Left lung (tissue), 10 donors: ENCODE data around the gene PCA3. TPM values are rescaled to one million over a fixed set of nuclear protein-coding genes. Genes with fewer than 3 reads are reported as not detected.
"Not testable (repeated sequence)": the region's sequence is repeated elsewhere in the genome, so short reads cannot be mapped to it uniquely, and the experiment has no call there.

ENCODE experiments used
- ATAC-seq: fragments of 200-7000 bp; cut with Tn5 transposase; one replicate; pipeline ENCODE4 v1.9.1; 2020; ENCODE audit warnings: moderate library complexity
- DNase-seq, 4 donors: peaks; one replicate each; pipeline ENCODE4 v3.0.0-alpha.2; 2013 to 2020
- H3K27ac ChIP-seq, 2 donors: fragments of 200-600 bp; sonication (generic) in 1 of 2; one replicate each; pipeline versions ENCODE4 v1.5.0 to v1.8.0; 2020 to 2021
- H3K27me3 ChIP-seq, 2 donors: fragments of 200-600 bp; sonication (generic) in 1 of 2; one replicate each; pipeline versions ENCODE4 v1.5.0 to v1.8.0; 2020 to 2021
- H3K36me3 ChIP-seq, 2 donors: fragments of 200-600 bp; sonication (generic) in 1 of 2; one replicate each; pipeline versions ENCODE4 v1.5.0 to v1.8.0; 2020 to 2021
- H3K4me1 ChIP-seq, 2 donors: fragments of 200-600 bp; one replicate each; pipeline ENCODE4 v1.8.0; 2021
- H3K4me3 ChIP-seq, 2 donors: fragments of 200-600 bp; sonication (generic) in 1 of 2; one replicate each; pipeline versions ENCODE4 v1.5.0 to v1.8.0; 2020 to 2021; ENCODE audit warnings: mild to moderate bottlenecking in 1 of 2
- H3K9me3 ChIP-seq, 2 donors: fragments of 200-600 bp; sonication (generic) in 1 of 2; one replicate each; pipeline versions ENCODE4 v1.5.0 to v1.8.0; 2020 to 2021
- CTCF ChIP-seq, 2 donors: fragments of 200-600 bp; sonication (generic) in 1 of 2; IDR thresholded peaks; one replicate each; pipeline versions ENCODE4 v1.5.0 to v1.8.0; 2021; ENCODE audit warnings: antibody characterized with exemption in 2 of 2
- intact Hi-C, 2 donors: fragments of 100-400 bp; cut with DNase I; formaldehyde crosslinking; loops; one replicate each; pipeline versions ENCODE4 v1.11.2 to v1.14.2; 2022
- polyA plus RNA-seq, 6 donors: library from polyadenylated mRNA; unstranded; fragments of 120-200 nt; gene quantifications; one replicate each; pipeline ENCODE4 v1.2.1, GENCODE V29; 2013; ENCODE audit not compliant: insufficient read length in 6 of 6
- total RNA-seq, 2 donors: library from RNA; stranded (reverse); fragmentation: NEBNext Ultra II Directional; extraction: Animal tissue kit (Norgen Biotek cat#: 25700); gene quantifications; one replicate each; pipeline ENCODE4 v1.2.1, GENCODE V29; 2021
- donor health status: DM: no; HTN: yes; CAD: no.
- donor health status: DM: no; HTN: no; CAD: no.

Gene PCA3
- total and polyA plus RNA-seq, 8 donors = 0.16 to 0.46 (median 0.34) TPM; not detected in 1

- intact Hi-C loops = no loop called here
- H3K9me3 ChIP-seq = peaks cover 0 to 6% of the 10 kb centered on the region in 2 donors
- DNase-seq (no peak), ATAC-seq (no peak)
- peaks cover 4 to 9% of the 10 kb centered on the region in 2 donors for H3K27me3 ChIP-seq
- H3K4me1 ChIP-seq = no peaks in the 10 kb centered on the region
- no peak overlapping the region for H3K4me3 ChIP-seq
- H3K27ac ChIP-seq = no peak overlapping the region
- no peak for TF ChIP-seq CTCF (IDR thresholded peaks at IDR 0.05)
- no peaks in the 10 kb centered on the region for H3K36me3 ChIP-seq
Observed at GRCh38 chr9:76738402-76738801, 25.8 kb upstream of the PCA3 start.

- H3K4me1 ChIP-seq = no peaks in the 10 kb centered on the region
- H3K27me3 ChIP-seq = peaks cover 4 to 9% of the 10 kb centered on the region in 2 donors
- ATAC-seq (no peak), DNase-seq (no peak)
- no peak overlapping the region for H3K27ac ChIP-seq
- H3K9me3 ChIP-seq = peaks cover 0 to 12% of the 10 kb centered on the region in 2 donors
- no peak overlapping the region for H3K4me3 ChIP-seq
- no peak for TF ChIP-seq CTCF (IDR thresholded peaks at IDR 0.05)
- intact Hi-C loops = no loop called here
- no peaks in the 10 kb centered on the region for H3K36me3 ChIP-seq
Observed at GRCh38 chr9:76741524-76741923, 22.7 kb upstream of the PCA3 start.

GRCh38 chr9:76742890-76743289, 21.3 kb upstream of the PCA3 start:
- intact Hi-C loops, H3K27ac ChIP-seq, DNase-seq, H3K27me3 ChIP-seq, H3K36me3 ChIP-seq, ATAC-seq, H3K4me1 ChIP-seq, H3K4me3 ChIP-seq: not testable (repeated sequence)
- peaks cover 0 to 12% of the 10 kb centered on the region in 2 donors for H3K9me3 ChIP-seq

GRCh38 chr9:76743931-76744330, 20.3 kb upstream of the PCA3 start:
- intact Hi-C loops = no loop called here
- ATAC-seq = no peak
- no peak for DNase-seq
- Histone ChIP-seq H3K27ac (no peak overlapping the region), H3K4me1 (no peaks in the 10 kb centered on the region), H3K9me3 (peaks cover 0 to 12% of the 10 kb centered on the region in 2 donors), H3K27me3 (peaks cover under 1% of the 10 kb centered on the region in 2 donors), H3K36me3 (no peaks in the 10 kb centered on the region), H3K4me3 (no peak overlapping the region)
- TF ChIP-seq CTCF (IDR thresholded peaks at IDR 0.05) = no peak

GRCh38 chr9:76744336-76744735, 19.9 kb upstream of the PCA3 start:
- H3K9me3 ChIP-seq = peaks cover 0 to 12% of the 10 kb centered on the region in 2 donors
- ATAC-seq = no peak
- no peaks in the 10 kb centered on the region for H3K27me3 ChIP-seq
- no peak for DNase-seq
- TF ChIP-seq CTCF (IDR thresholded peaks at IDR 0.05) = no peak
- no peaks in the 10 kb centered on the region for H3K36me3 ChIP-seq
- H3K27ac ChIP-seq = no peak overlapping the region
- intact Hi-C loops = no loop called here
- no peaks in the 10 kb centered on the region for H3K4me1 ChIP-seq
- no peak overlapping the region for H3K4me3 ChIP-seq

- H3K4me1 ChIP-seq = no peaks in the 10 kb centered on the region
- no peak overlapping the region for H3K27ac ChIP-seq
- no peak overlapping the region for H3K4me3 ChIP-seq
- H3K27me3 ChIP-seq = no peaks in the 10 kb centered on the region
- no peaks in the 10 kb centered on the region for H3K36me3 ChIP-seq
- no peak for TF ChIP-seq CTCF (IDR thresholded peaks at IDR 0.05)
- ATAC-seq (no peak), DNase-seq (no peak)
- intact Hi-C loops = no loop called here
- peaks cover 0 to 3% of the 10 kb centered on the region in 2 donors for H3K9me3 ChIP-seq
Observed at GRCh38 chr9:76751001-76751400, 13.2 kb upstream of the PCA3 start.
